H9 (cell line): ENCODE measurements around the gene B3GNT7. TPM values are rescaled to one million over a fixed set of nuclear protein-coding genes. Genes with fewer than 3 reads are reported as not detected.
A peak's percentile ranks its signal among the peaks of the same experiment; 100 is the strongest.

Experiments
- DNase-seq: peaks from one replicate; pipeline ENCODE4 v3.0.0-alpha.2; 2017
- H2AFZ ChIP-seq: one replicate; pipeline ENCODE4 v1.6.1; 2013; ENCODE audit warnings: mild to moderate bottlenecking, low read length, control low read depth, moderate library complexity
- H2AK5ac ChIP-seq: 2 replicates; pipeline ENCODE4 v1.6.1; 2013; ENCODE audit warnings: low read length, control low read depth, mixed read lengths; ENCODE audit not compliant: insufficient read length
- H2BK120ac ChIP-seq: one replicate; pipeline ENCODE4 v1.6.1; 2013; ENCODE audit warnings: low read depth, mild to moderate bottlenecking, low read length, control low read depth, inconsistent platforms; ENCODE audit not compliant: poor library complexity, severe bottlenecking
- H2BK12ac ChIP-seq: 2 replicates; pipeline ENCODE4 v1.6.1; 2013; ENCODE audit warnings: low read length, control low read depth, mixed read lengths, low read depth; ENCODE audit not compliant: insufficient read length
- H2BK15ac ChIP-seq: 2 replicates; pipeline ENCODE4 v1.6.1; 2013; ENCODE audit warnings: low read depth, low read length, control low read depth
- H2BK20ac ChIP-seq: one replicate; pipeline ENCODE4 v1.6.1; 2013; ENCODE audit warnings: low read depth, mild to moderate bottlenecking, low read length, control low read depth, inconsistent platforms; ENCODE audit not compliant: poor library complexity, severe bottlenecking
- H2BK5ac ChIP-seq: 2 replicates; pipeline ENCODE4 v1.6.1; 2013; ENCODE audit warnings: low read length, control low read depth, mixed read lengths; ENCODE audit not compliant: insufficient read length
- H3K14ac ChIP-seq: 2 replicates; pipeline ENCODE4 v1.6.1; 2013; ENCODE audit warnings: low read length, control low read depth; ENCODE audit not compliant: insufficient read depth
- H3K18ac ChIP-seq: 2 replicates; pipeline ENCODE4 v1.6.1; 2013; ENCODE audit warnings: low read depth, mild to moderate bottlenecking, mixed read lengths, low read length, control low read depth; ENCODE audit not compliant: insufficient read length
- H3K23ac ChIP-seq: 2 replicates; pipeline ENCODE4 v1.6.1; 2013; ENCODE audit warnings: low read length, control low read depth, mixed read lengths, low read depth; ENCODE audit not compliant: insufficient read length
- H3K23me2 ChIP-seq: 2 replicates; pipeline ENCODE4 v1.6.1; 2013; ENCODE audit warnings: low read depth, mild to moderate bottlenecking, mixed read lengths, low read length, control low read depth; ENCODE audit not compliant: insufficient read length, poor library complexity, severe bottlenecking
- H3K27ac ChIP-seq: 2 replicates; pipeline ENCODE4 v1.5.1; 2013; ENCODE audit warnings: low read length, control low read depth, mixed read lengths, low read depth; ENCODE audit not compliant: insufficient read length
- H3K27me3 ChIP-seq: 2 replicates; pipeline ENCODE4 v1.6.1; 2013; ENCODE audit warnings: low read length, control low read depth, inconsistent platforms; ENCODE audit not compliant: insufficient read depth
- H3K4ac ChIP-seq: 2 replicates; pipeline ENCODE4 v1.6.1; 2013; ENCODE audit warnings: low read depth, mild to moderate bottlenecking, control low read depth, inconsistent platforms, low read length, moderate library complexity
- H3K4me1 ChIP-seq: 2 replicates; pipeline ENCODE4 v1.6.1; 2013; ENCODE audit warnings: low read length, control low read depth, inconsistent platforms; ENCODE audit not compliant: insufficient read depth
- H3K4me2 ChIP-seq: 2 replicates; pipeline ENCODE4 v1.6.1; 2013; ENCODE audit warnings: low read length, control low read depth, mixed read lengths; ENCODE audit not compliant: insufficient read length, insufficient read depth
- H3K56ac ChIP-seq: 2 replicates; pipeline ENCODE4 v1.6.1; 2013; ENCODE audit warnings: low read depth, mild to moderate bottlenecking, mixed read lengths, low read length, control low read depth; ENCODE audit not compliant: insufficient read length
- H3K79me1 ChIP-seq: 2 replicates; pipeline ENCODE4 v1.6.1; 2013; ENCODE audit warnings: low read depth, mild to moderate bottlenecking, moderate library complexity, low read length, control low read depth, inconsistent platforms; ENCODE audit not compliant: insufficient read depth, poor library complexity, severe bottlenecking
- H3K79me2 ChIP-seq: 2 replicates; pipeline ENCODE4 v1.6.1; 2013; ENCODE audit warnings: low read length, control low read depth, inconsistent platforms; ENCODE audit not compliant: insufficient read depth
- H3K9ac ChIP-seq: 2 replicates; pipeline ENCODE4 v1.6.1; 2013; ENCODE audit warnings: low read length, control low read depth, mixed read lengths; ENCODE audit not compliant: insufficient read length; ENCODE audit errors: extremely low read depth
- H3K9me3 ChIP-seq: one replicate; pipeline ENCODE4 v1.6.1; 2013; ENCODE audit warnings: low read depth, low read length, inconsistent platforms; ENCODE audit not compliant: control insufficient read depth
- H3T11ph ChIP-seq: one replicate; pipeline ENCODE4 v1.6.1; 2013; ENCODE audit warnings: mild to moderate bottlenecking, low read length, control low read depth, inconsistent platforms
- H4K20me1 ChIP-seq: one replicate; pipeline ENCODE4 v1.6.1; 2013; ENCODE audit not compliant: control insufficient read depth, insufficient read length, insufficient read depth
- H4K5ac ChIP-seq: 2 replicates; pipeline ENCODE4 v1.6.1; 2013; ENCODE audit warnings: low read depth, mild to moderate bottlenecking, mixed read lengths, low read length, control low read depth; ENCODE audit not compliant: insufficient read length
- H4K8ac ChIP-seq: replicated peaks from 2 replicates; pipeline ENCODE4 v1.6.1; 2013; ENCODE audit warnings: low read length, control low read depth, mixed read lengths, low read depth; ENCODE audit not compliant: insufficient read length
- H4K91ac ChIP-seq: 2 replicates; pipeline ENCODE4 v1.6.1; 2013; ENCODE audit warnings: low read depth, mild to moderate bottlenecking, moderate library complexity, mixed read lengths, low read length, control low read depth; ENCODE audit not compliant: insufficient read length
- H3K27ac Mint-ChIP-seq, 3 experiments: 2 replicates in 2 of 3; 3 replicates in 1 of 3; pipeline ENCODE4 v1.8.0; 2020 to 2021; ENCODE audit warnings: mixed read lengths in 3 of 3, mild to moderate bottlenecking in 1 of 3, moderate library complexity in 1 of 3
- H3K27me3 Mint-ChIP-seq: 2 replicates; pipeline ENCODE4 v1.8.0; 2021; ENCODE audit warnings: low read depth, mild to moderate bottlenecking, moderate library complexity, mixed read lengths
- H3K36me3 Mint-ChIP-seq, 3 experiments: 2 replicates in 2 of 3; 3 replicates in 1 of 3; pipeline ENCODE4 v1.8.0; 2020 to 2021; ENCODE audit warnings: low read depth in 3 of 3, mixed read lengths in 3 of 3; ENCODE audit not compliant: insufficient read depth in 1 of 3
- H3K4me1 Mint-ChIP-seq, 2 experiments: 2 replicates each; pipeline ENCODE4 v1.8.0; 2020; ENCODE audit warnings: mixed read lengths in 2 of 2
- H3K4me3 Mint-ChIP-seq, 2 experiments: 2 replicates in 1 of 2; 3 replicates in 1 of 2; pipeline ENCODE4 v1.8.0; 2020 to 2021; ENCODE audit warnings: mild to moderate bottlenecking in 2 of 2, mixed read lengths in 2 of 2, moderate library complexity in 1 of 2
- H3K9me3 Mint-ChIP-seq, 2 experiments: 2 replicates in 1 of 2; 3 replicates in 1 of 2; pipeline ENCODE4 v1.8.0; 2020; ENCODE audit warnings: mild to moderate bottlenecking in 2 of 2, mixed read lengths in 2 of 2, moderate library complexity in 1 of 2
- WGBS: extraction: QIAGEN DNeasy Blood & Tissue Kit; methylation state at CpG from one replicate; pipeline ENCODE4 v1.1.7; 2013; ENCODE audit warnings: missing lambda C conversion rate, low lambda C conversion rate, mixed read lengths; ENCODE audit not compliant: insufficient read length; ENCODE audit errors: extremely low coverage; 5-methylcytosine and 5-hydroxymethylcytosine counted together
- total RNA-seq: library from RNA; stranded (reverse); gene quantifications from 2 replicates; pipeline ENCODE4 v1.2.1, GENCODE V29; 2021
- TF ChIP-seq, protein P1 (sequence below): fragments of 200-600 bp; sonication (generic); conservative IDR thresholded peaks from 3 replicates; pipeline ENCODE4 v1.8.0; 2021; ENCODE audit warnings: antibody characterized with exemption, mild to moderate bottlenecking

B3GNT7 gene
- total RNA-seq, 1 experiment from 2014 or later = 42.2 TPM

DNA sequence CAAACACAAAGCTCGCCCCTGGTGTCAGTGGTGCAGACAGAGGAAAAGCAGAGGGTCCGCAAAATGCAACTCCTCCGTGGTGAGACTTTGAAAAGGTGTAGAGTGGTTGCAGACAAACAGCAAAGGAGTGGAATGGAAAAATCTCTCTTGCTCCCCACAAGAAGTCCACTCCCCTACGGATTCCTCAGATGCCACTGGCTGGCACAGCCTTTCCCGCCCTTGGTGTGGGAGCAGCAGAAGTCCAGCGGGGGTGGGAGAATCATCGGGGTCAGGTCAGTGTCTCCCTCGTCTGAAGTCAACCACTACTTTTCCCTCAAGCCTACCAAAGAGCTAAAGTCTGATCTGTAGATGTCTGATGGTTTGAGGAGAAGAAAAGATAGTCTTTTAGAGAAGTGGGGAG is 22.3 kb upstream of the B3GNT7 start:
- Histone ChIP-seq H2BK12ac (no peak overlapping the region), H4K5ac (no peak overlapping the region), H3K27me3 (no peaks in the 10 kb centered on the region), H2BK5ac (no peak overlapping the region), H3K4me2 (no peak overlapping the region), H3K18ac (no peak overlapping the region), H3K9me3 (no peaks in the 10 kb centered on the region), H3K27ac (no peak overlapping the region), H4K91ac (no peak overlapping the region), H3K4me1 (peaks cover 13% of the 10 kb centered on the region; the same call in 1 of the 2 replicates), H3K4ac (no peak overlapping the region), H2AFZ (no peak overlapping the region), H4K20me1 (no peaks in the 10 kb centered on the region), H3K79me1 (no peaks in the 10 kb centered on the region), H3K56ac (no peak overlapping the region), H4K8ac (no peak overlapping the region), H3K9ac (no peak overlapping the region), H3T11ph (no peak overlapping the region), H2BK15ac (no peak overlapping the region), H2BK120ac (no peak overlapping the region), H3K23ac (no peak overlapping the region), H3K79me2 (no peaks in the 10 kb centered on the region), H2AK5ac (no peak overlapping the region), H3K14ac (peak overlapping the region; percentile 12; the same call in 1 of the 2 replicates), H3K23me2 (peaks cover 4% of the 10 kb centered on the region), H2BK20ac (no peak overlapping the region)
- no peak overlapping the region for H3K4me3 Mint-ChIP-seq
- H3K9me3 Mint-ChIP-seq = peaks cover 1 to 3% of the 10 kb centered on the region in 2 experiments; a peak in 1 of 5 replicates
- WGBS = no CpG with 5 or more reads among the region's 8 CpGs
- no peak overlapping the region for H3K27ac Mint-ChIP-seq
- H3K27me3 Mint-ChIP-seq = no peaks in the 10 kb centered on the region; the same call in 1 of the 2 replicates
- H3K36me3 Mint-ChIP-seq = peaks cover 0 to 5% (median 4%) of the 10 kb centered on the region in 3 experiments; a peak in 5 of 7 replicates
- TF ChIP-seq, protein P1, sequence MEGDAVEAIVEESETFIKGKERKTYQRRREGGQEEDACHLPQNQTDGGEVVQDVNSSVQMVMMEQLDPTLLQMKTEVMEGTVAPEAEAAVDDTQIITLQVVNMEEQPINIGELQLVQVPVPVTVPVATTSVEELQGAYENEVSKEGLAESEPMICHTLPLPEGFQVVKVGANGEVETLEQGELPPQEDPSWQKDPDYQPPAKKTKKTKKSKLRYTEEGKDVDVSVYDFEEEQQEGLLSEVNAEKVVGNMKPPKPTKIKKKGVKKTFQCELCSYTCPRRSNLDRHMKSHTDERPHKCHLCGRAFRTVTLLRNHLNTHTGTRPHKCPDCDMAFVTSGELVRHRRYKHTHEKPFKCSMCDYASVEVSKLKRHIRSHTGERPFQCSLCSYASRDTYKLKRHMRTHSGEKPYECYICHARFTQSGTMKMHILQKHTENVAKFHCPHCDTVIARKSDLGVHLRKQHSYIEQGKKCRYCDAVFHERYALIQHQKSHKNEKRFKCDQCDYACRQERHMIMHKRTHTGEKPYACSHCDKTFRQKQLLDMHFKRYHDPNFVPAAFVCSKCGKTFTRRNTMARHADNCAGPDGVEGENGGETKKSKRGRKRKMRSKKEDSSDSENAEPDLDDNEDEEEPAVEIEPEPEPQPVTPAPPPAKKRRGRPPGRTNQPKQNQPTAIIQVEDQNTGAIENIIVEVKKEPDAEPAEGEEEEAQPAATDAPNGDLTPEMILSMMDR = no peak
- H3K4me1 Mint-ChIP-seq = peaks cover 53 to 63% of the 10 kb centered on the region in 2 experiments
- no peak for DNase-seq
